Progenitor cell of endocrine pancreas (in vitro differentiated cells): ENCODE data around the gene ANKRD26. TPM values are rescaled to one million over a fixed set of nuclear protein-coding genes. Genes with fewer than 3 reads are reported as not detected.

Experiments used
- DNase-seq: peaks from one replicate; pipeline ENCODE4 v3.0.0; 2021; ENCODE audit warnings: low spot score; ENCODE audit not compliant: unreplicated experiment
- H3K27ac Mint-ChIP-seq: 2 replicates; pipeline ENCODE4 v1.8.0; 2021; ENCODE audit warnings: mild to moderate bottlenecking, moderate library complexity, mixed read lengths
- H3K27me3 Mint-ChIP-seq: 2 replicates; pipeline ENCODE4 v1.8.0; 2021; ENCODE audit warnings: mixed read lengths
- H3K36me3 Mint-ChIP-seq: 2 replicates; pipeline ENCODE4 v1.8.0; 2022; ENCODE audit warnings: mixed read lengths; ENCODE audit not compliant: insufficient read depth
- H3K4me1 Mint-ChIP-seq: 2 replicates; pipeline ENCODE4 v1.8.0; 2021; ENCODE audit warnings: low read depth, mixed read lengths
- H3K4me3 Mint-ChIP-seq: 2 replicates; pipeline ENCODE4 v1.8.0; 2021; ENCODE audit warnings: low read depth, mild to moderate bottlenecking, moderate library complexity, mixed read lengths
- H3K9me3 Mint-ChIP-seq: 2 replicates; pipeline ENCODE4 v1.8.0; 2021; ENCODE audit warnings: low read depth, mixed read lengths
- CTCF ChIP-seq: fragments of 200-600 bp; sonication (generic); IDR thresholded peaks from one replicate; pipeline ENCODE4 v1.5.0; 2021; ENCODE audit warnings: antibody characterized with exemption, mild to moderate bottlenecking; ENCODE audit not compliant: unreplicated experiment
- long read RNA-seq: library from polyadenylated mRNA; unstranded; transcript quantifications from one replicate; pipeline ENCODE4 v2.0.0, GENCODE V29; 2020
- total RNA-seq: library from RNA; stranded (reverse); gene quantifications from 2 replicates; pipeline ENCODE4 v1.2.1, GENCODE V29; 2021

Gene ANKRD26
- 18.2 and 23.0 TPM in 2 replicates for total RNA-seq
- long read RNA-seq, partial matches to known transcripts = 1 of 3 reads
- long read RNA-seq, other reads (novel, unspliced or antisense) = 2 of 3 reads

DNA sequence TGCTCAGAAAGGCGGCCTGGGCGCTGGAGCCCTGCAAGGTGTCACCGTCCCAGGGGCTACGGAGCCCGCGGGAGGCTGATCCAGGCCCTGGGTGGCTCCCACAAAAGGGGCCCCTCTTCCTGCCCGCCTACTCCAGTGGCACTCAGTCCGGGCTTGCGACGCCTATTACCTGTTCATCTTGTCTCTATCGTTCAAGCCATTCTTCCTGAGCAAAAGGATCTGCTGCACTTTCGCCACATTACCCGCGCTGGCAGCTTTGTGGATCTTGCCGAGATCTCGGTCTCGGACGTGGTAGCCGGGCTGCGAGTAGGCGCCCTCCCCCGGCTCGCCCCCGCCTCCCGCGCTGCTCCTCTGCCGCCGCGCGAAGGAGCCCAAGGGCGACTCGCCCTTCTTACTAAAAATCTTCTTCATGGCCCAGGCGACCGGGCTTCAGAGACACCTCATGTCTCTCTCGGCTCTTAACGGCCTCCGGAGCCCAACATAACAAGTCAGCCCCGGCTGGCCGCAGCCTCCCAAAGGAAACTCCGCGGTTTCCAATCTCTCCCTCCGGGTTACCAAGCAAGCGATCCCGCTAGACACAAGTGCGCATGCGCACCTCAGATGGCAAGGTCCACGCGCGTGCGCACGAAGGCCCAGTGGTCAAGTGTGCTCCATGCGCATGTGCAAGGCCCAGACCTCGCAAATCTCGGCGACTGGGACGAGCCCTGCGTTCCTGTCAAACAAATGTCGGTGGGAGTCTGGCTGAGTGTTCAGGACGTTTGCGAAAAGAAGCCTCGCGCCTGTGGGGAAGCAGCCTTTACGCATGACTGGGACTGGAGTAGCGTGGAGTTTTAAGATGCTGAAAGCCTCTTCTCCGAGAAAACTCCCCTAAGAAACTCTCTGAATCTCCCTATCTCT is at the start of gene ANKRD26:
ANKRD26 (minus strand) TSS at position 579 of the 897 bp plus-strand sequence; CDS start at position 411, 168 bp downstream.
- peak; percentile 98 for DNase-seq
- Mint-ChIP-seq H3K27me3 (no peaks in the 10 kb centered on the region), H3K27ac (peak within 1 kb of the TSS; percentile 96), H3K9me3 (no peaks in the 10 kb centered on the region), H3K36me3 (peaks cover 2% of the 10 kb centered on the region), H3K4me1 (peaks cover 8% of the 10 kb centered on the region), H3K4me3 (peak within 1 kb of the TSS; percentile 84)
- TF ChIP-seq CTCF = no peak

DNA sequence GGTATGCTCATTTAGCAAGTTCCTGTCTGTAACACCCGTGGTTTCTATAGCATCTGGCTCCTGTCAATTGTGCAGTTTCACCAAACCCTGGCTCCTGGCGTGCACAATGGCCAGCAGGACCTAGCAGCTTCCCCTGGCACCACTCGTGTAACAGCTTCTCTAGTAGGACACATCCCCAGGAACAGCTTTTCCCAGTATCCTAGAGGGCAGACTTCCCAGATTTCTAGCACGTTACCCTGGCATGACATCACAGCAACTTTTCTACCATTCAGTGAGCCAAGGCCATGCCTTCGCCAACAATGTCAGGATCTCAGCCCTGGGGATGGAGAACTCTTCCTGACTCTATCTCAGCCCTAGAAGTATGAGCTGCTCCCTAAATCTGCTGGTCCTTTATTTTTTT is 47.4 kb upstream of the ANKRD26 start:
- Mint-ChIP-seq H3K4me3 (no peak overlapping the region), H3K27ac (no peak overlapping the region), H3K27me3 (no peaks in the 10 kb centered on the region), H3K36me3 (peaks cover 32% of the 10 kb centered on the region), H3K4me1 (peaks cover 8% of the 10 kb centered on the region), H3K9me3 (no peaks in the 10 kb centered on the region)
- no peak for TF ChIP-seq CTCF
- DNase-seq = no peak

- H3K27me3 Mint-ChIP-seq = no peaks in the 10 kb centered on the region
- TF ChIP-seq CTCF = no peak
Observed at GRCh38 chr10:27145937-27146336, 45.6 kb upstream of the ANKRD26 start.

GRCh38 chr10:27143686-27144085 is 43.4 kb upstream of the ANKRD26 start:
- Mint-ChIP-seq H3K27ac (no peak overlapping the region), H3K4me1 (no peaks in the 10 kb centered on the region), H3K4me3 (no peak overlapping the region), H3K9me3 (no peaks in the 10 kb centered on the region), H3K27me3 (no peaks in the 10 kb centered on the region), H3K36me3 (peaks cover 26% of the 10 kb centered on the region)
- DNase-seq = no peak
- TF ChIP-seq CTCF = no peak

More at GRCh38 chr10:27145937-27146336, 45.6 kb upstream of the ANKRD26 start:
- no peak overlapping the region for H3K27ac Mint-ChIP-seq
- no peak for DNase-seq
- H3K4me3 Mint-ChIP-seq = no peak overlapping the region
- peaks cover 2% of the 10 kb centered on the region for H3K4me1 Mint-ChIP-seq
- H3K36me3 Mint-ChIP-seq = peaks cover 27% of the 10 kb centered on the region
- H3K9me3 Mint-ChIP-seq = no peaks in the 10 kb centered on the region

DNA sequence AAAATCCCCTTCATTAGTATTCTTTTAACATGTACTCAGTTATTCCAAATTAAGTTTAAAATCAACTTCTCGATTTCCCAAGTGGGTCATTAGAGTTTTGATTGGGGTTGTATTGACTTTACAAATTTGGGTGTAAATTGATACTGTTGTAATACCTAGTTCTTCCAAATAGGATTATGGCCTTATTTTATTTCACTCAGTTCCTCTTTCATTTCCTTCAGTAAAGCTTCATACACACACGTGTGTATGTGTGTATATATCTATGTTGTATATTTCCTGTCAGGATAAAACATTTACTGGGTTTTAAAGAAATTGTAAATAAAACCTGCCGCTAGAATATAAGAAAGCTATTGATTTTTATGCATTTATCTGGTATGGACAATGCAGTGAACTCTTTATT is 38.0 kb upstream of the ANKRD26 start:
- no peak for DNase-seq
- H3K27me3 Mint-ChIP-seq = no peaks in the 10 kb centered on the region
- TF ChIP-seq CTCF = no peak
- no peak overlapping the region for H3K4me3 Mint-ChIP-seq
- H3K36me3 Mint-ChIP-seq = peaks cover 11% of the 10 kb centered on the region
- no peaks in the 10 kb centered on the region for H3K4me1 Mint-ChIP-seq
- no peak overlapping the region for H3K27ac Mint-ChIP-seq
- no peaks in the 10 kb centered on the region for H3K9me3 Mint-ChIP-seq
